ENCODE data around the gene NPHS1.

The NPHS1 gene

DNA sequence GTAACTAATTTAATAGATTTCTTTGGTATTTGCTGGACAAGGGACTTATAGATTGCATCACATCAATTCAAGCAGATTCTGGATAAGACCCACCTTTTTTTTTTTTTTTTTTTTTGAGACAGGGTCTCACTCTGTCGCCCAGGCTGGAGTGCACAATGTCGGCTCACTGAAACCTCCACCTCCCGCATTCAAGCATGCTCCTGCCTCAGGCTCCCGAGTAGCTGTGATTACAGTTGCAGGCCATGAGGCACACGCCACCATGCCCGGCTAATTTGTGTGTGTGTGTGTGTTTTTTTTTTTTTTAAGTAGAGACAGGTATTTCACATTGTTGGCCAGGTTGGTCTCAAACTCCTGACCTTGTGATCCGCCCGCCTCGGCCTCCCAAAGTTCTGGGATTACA, 35.5 kb downstream of the NPHS1 start:
- TF ChIP-seq, protein P1, sequence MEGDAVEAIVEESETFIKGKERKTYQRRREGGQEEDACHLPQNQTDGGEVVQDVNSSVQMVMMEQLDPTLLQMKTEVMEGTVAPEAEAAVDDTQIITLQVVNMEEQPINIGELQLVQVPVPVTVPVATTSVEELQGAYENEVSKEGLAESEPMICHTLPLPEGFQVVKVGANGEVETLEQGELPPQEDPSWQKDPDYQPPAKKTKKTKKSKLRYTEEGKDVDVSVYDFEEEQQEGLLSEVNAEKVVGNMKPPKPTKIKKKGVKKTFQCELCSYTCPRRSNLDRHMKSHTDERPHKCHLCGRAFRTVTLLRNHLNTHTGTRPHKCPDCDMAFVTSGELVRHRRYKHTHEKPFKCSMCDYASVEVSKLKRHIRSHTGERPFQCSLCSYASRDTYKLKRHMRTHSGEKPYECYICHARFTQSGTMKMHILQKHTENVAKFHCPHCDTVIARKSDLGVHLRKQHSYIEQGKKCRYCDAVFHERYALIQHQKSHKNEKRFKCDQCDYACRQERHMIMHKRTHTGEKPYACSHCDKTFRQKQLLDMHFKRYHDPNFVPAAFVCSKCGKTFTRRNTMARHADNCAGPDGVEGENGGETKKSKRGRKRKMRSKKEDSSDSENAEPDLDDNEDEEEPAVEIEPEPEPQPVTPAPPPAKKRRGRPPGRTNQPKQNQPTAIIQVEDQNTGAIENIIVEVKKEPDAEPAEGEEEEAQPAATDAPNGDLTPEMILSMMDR (IDR thresholded peaks at IDR 0.05; ENCODE audit: low read depth, low read length, missing control alignments), result no peak
- Histone ChIP-seq H3K27ac (no peak overlapping the region), H3K4me3 (ENCODE audit: low read depth, low read length) (no peak overlapping the region), H3K27me3 (replicated peaks) (no peaks in the 10 kb centered on the region), H3K36me3 (replicated peaks) (no peaks in the 10 kb centered on the region)
- no peak for DNase-seq
- in situ Hi-C loops (cut with HindIII; ENCODE audit: low pct_ligation_motif_present, low sequenced_read_pairs), result no loop called here

DNA sequence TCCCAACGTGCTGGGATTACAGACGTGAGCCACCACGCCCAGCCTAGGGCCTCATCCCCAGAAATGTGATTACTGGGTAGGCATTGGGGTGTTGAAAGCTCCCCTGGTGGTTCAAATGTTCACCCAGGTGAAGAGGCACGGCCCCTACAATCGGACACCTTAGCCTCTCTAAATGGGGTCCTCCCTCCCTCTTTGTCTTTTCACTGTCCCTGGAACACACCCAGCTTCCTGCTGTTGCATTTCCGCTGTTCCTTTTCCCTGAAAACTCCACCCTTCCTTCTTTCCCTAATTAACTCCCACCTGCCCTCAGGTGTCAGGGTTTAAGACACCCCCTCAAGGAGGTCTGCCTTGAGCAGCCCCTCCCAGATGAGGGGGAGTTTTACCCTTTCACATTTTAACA, 36.0 kb downstream of the NPHS1 start:
- Histone ChIP-seq H3K36me3 (replicated peaks) (no peaks in the 10 kb centered on the region), H3K27ac (no peak overlapping the region), H3K27me3 (replicated peaks) (no peaks in the 10 kb centered on the region), H3K4me3 (ENCODE audit: low read depth, low read length) (no peak overlapping the region)
- DNase-seq, result no peak
- in situ Hi-C loops (cut with HindIII; ENCODE audit: low pct_ligation_motif_present, low sequenced_read_pairs), result no loop called here
- TF ChIP-seq, protein P1 (IDR thresholded peaks at IDR 0.05; ENCODE audit: low read depth, low read length, missing control alignments), result no peak

DNA sequence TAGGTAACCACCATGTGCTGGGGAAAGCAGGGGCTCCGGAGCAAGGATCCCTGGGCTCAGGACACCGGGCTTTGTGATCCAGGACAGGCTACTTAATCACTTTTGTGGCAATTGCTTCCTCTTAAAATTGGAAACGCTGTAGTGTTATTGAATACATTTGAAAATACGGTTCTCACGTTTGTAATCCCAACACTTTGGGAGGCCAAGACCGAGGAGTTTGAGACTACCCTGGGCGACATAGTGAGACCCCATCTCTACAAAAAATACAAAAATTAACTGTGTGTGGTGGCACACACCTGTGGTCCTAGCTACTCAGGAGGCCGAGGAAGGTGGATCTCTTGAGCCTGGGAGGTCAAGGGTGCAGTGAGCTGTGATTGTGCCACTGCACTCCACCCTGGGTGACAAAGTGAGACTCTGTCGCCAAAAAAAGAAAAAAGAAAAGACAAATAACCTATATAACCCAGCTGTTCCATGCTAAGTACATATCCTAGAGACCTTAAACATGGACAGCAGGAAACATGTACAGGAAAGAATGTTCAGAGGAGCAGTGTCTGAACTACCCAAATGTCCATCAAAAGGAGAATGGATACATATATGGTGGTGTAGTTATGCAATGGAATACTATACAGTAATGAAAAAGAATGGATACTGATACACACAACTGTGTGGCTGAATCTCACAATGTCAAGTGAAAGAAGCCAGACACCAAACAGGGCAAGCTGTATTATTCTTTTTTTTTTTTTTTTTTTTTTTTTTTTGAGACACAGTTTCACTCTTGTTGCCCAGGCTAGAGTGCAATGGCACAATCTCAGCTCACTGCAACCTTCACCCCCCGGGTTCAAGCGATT, 39.0 kb downstream of the NPHS1 start:
- in situ Hi-C loops (cut with HindIII; ENCODE audit: low pct_ligation_motif_present, low sequenced_read_pairs), result no loop called here
- Histone ChIP-seq H3K36me3 (replicated peaks) (no peaks in the 10 kb centered on the region), H3K27me3 (replicated peaks) (no peaks in the 10 kb centered on the region), H3K4me3 (ENCODE audit: low read depth, low read length) (no peak overlapping the region), H3K27ac (no peak overlapping the region)
- TF ChIP-seq, protein P1 (IDR thresholded peaks at IDR 0.05; ENCODE audit: low read depth, low read length, missing control alignments), result no peak
- no peak for DNase-seq

DNA sequence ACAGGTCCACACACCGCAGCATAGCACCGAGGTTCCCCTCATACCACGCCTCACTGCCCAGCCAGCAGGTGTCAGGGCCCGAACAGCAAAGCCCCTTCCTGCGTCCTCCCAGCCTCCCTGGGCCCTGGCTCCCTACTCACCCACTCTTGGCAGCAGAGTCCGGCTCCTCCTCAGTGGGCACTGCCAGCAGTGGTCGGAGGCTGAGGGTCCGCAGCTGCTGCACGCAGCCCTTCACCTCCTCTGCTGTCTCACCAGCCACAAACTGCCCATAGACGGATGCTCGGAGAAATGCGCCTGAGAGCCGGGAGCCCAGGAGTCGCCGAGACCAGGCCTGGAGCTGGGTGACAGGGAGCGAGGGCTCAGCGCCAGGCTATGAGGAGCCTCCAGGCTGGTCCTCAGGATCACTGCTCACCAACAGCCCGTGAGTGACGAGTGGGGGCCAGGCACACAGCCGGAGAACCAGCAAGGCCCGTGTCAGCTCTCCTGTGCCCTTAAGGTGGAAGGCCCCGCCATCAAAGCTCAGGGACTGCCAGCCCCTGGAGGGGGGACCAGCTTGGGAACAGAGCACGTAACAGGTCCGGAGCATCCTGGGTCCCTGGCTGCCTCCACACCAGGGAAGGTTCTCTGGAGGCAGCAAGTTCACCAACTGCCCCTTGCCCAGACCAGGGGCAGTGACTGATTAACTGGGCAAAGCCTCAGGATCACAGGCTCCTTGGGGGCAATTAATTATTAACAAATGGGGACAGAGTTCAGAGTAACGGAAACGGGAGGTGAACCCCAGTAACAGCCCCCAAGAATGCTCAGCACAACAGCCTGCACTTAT, 39.9 kb downstream of the NPHS1 start, which contains the start of gene PRODH2:
Gene PRODH2, minus strand, starts transcription at position 626 of the 823 bp plus-strand sequence. Its CDS starts 40 bp downstream, at position 586.
- Histone ChIP-seq H3K36me3 (replicated peaks) (no peaks in the 10 kb centered on the region), H3K27ac (no peak within 1 kb of the TSS), H3K27me3 (replicated peaks) (no peaks in the 10 kb centered on the region), H3K4me3 (ENCODE audit: low read depth, low read length) (no peak within 1 kb of the TSS)
- TF ChIP-seq, protein P1 (IDR thresholded peaks at IDR 0.05; ENCODE audit: low read depth, low read length, missing control alignments), result no peak
- in situ Hi-C loops (cut with HindIII; ENCODE audit: low pct_ligation_motif_present, low sequenced_read_pairs), result no loop called here
- no peak for DNase-seq

DNA sequence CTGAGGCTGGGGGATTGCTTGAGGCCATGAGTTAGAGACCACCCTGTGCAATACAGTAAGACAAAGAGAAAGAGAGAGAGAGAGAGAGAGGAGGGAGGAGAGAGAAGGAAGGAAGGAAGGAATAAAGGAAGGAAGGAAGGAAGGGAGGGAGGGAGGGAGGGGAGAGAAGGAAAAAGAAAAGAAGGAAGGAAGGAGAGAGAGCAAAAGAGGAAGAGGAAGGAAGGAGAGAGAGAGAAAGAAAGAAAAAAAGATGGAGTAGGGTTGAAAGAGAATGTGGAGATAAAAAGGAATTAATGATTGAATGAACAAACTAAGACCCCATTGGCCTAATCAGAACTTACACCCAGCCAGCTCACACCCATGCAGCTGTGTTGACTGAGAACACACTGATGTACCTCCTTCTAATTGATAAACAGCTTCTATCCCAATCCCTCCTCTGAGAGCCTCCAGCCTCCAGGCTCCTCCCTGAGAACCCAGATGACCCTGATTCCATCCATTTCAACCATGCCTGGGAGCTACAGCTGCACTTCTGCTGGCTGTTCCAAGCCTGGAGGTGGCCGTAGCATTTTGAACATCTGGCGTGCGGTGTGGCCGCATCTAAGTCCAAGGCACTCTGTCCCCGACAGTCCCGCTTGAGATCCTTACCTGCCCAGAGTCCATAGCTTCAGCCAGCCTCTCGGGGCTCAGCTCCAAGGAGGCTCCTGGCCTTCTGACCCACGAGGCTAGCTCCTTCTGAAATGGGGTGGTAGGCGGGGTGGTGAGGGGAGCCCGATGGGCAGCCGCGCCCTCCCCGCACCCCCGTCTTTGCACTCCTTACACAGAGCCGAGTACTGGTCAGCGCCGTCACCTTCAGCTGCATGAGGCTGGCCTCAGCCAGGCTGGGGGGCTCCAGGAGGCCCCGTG, 40.7 kb downstream of the NPHS1 start:
- no peaks in the 10 kb centered on the region for H3K27me3 ChIP-seq (replicated peaks)
- DNase-seq, result no peak
- no peak overlapping the region for H3K27ac ChIP-seq
- H3K4me3 ChIP-seq (ENCODE audit: low read depth, low read length), result no peak overlapping the region
- in situ Hi-C loops (cut with HindIII; ENCODE audit: low pct_ligation_motif_present, low sequenced_read_pairs), result no loop called here
- TF ChIP-seq, protein P1 (IDR thresholded peaks at IDR 0.05; ENCODE audit: low read depth, low read length, missing control alignments), result no peak
- H3K36me3 ChIP-seq (replicated peaks), result no peaks in the 10 kb centered on the region
